Ascending aorta (tissue), 2 donors: ENCODE data around the gene MRAP. TPM values are rescaled to one million over a fixed set of nuclear protein-coding genes. Genes with fewer than 3 reads are reported as not detected.

Experiments used
- DNase-seq, 2 donors: peaks; one replicate each; pipeline ENCODE4 v3.0.0-alpha.2; 2019; ENCODE audit warnings: low spot score in 2 of 2
- H3K27ac ChIP-seq, 2 donors: fragments of 200-600 bp; sonication (generic); one replicate each; pipeline ENCODE4 v1.5.1; 2016 to 2017; ENCODE audit warnings: mild to moderate bottlenecking in 1 of 2
- H3K27me3 ChIP-seq: fragments of 200-600 bp; sonication (generic); one replicate; pipeline ENCODE4 v1.5.1; 2017
- H3K36me3 ChIP-seq, 2 donors: fragments of 200-600 bp; sonication (generic); one replicate each; pipeline ENCODE4 v1.5.1; 2016
- H3K4me1 ChIP-seq, 2 donors: fragments of 200-600 bp; sonication (generic); one replicate each; pipeline ENCODE4 v1.5.1; 2016 to 2017; ENCODE audit warnings: mild to moderate bottlenecking in 1 of 2
- H3K4me3 ChIP-seq, 2 donors: fragments of 200-600 bp; sonication (generic); one replicate each; pipeline ENCODE4 v1.5.1; 2016 to 2017; ENCODE audit warnings: mild to moderate bottlenecking in 1 of 2
- H3K9me3 ChIP-seq, 2 donors: fragments of 200-600 bp; sonication (generic); one replicate each; pipeline ENCODE4 v1.5.1; 2016
- intact Hi-C: fragments of 100-400 bp; cut with DNase I; formaldehyde crosslinking; loops from one replicate; pipeline ENCODE4 v1.15.1; 2023
- total RNA-seq: library from RNA; depleted of rRNA; stranded (reverse); fragments of >200 nt; gene quantifications from one replicate; pipeline ENCODE4 v1.1.0, GENCODE V29; 2016
- TF ChIP-seq, protein P1 (sequence below), 3 experiments: fragments of 200-600 bp in 2 of 3; fragments of 450-650 bp in 1 of 3; sonication (generic) in 2 of 3; IDR thresholded peaks; one replicate each; pipeline ENCODE4 v1.5.1; 2016 to 2019; ENCODE audit warnings: antibody characterized with exemption in 3 of 3, mild to moderate bottlenecking in 1 of 3, moderate library complexity in 1 of 3

Gene MRAP
- total RNA-seq, 1 donor from 2014 or later, result not detected

- Histone ChIP-seq H3K36me3 (peaks cover 0 to 3% of the 10 kb centered on the region in 2 donors), H3K9me3 (no peaks in the 10 kb centered on the region), H3K27ac (no peak overlapping the region), H3K4me3 (no peak overlapping the region), H3K4me1 (no peaks in the 10 kb centered on the region), H3K27me3 (no peaks in the 10 kb centered on the region)
- DNase-seq, result no peak
- intact Hi-C loops, result no loop called here
- TF ChIP-seq, protein P1, sequence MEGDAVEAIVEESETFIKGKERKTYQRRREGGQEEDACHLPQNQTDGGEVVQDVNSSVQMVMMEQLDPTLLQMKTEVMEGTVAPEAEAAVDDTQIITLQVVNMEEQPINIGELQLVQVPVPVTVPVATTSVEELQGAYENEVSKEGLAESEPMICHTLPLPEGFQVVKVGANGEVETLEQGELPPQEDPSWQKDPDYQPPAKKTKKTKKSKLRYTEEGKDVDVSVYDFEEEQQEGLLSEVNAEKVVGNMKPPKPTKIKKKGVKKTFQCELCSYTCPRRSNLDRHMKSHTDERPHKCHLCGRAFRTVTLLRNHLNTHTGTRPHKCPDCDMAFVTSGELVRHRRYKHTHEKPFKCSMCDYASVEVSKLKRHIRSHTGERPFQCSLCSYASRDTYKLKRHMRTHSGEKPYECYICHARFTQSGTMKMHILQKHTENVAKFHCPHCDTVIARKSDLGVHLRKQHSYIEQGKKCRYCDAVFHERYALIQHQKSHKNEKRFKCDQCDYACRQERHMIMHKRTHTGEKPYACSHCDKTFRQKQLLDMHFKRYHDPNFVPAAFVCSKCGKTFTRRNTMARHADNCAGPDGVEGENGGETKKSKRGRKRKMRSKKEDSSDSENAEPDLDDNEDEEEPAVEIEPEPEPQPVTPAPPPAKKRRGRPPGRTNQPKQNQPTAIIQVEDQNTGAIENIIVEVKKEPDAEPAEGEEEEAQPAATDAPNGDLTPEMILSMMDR (IDR thresholded peaks at IDR 0.05), result no peak
Measured at GRCh38 chr21:32300117-32300681, 1.5 kb downstream of the MRAP start.

DNA sequence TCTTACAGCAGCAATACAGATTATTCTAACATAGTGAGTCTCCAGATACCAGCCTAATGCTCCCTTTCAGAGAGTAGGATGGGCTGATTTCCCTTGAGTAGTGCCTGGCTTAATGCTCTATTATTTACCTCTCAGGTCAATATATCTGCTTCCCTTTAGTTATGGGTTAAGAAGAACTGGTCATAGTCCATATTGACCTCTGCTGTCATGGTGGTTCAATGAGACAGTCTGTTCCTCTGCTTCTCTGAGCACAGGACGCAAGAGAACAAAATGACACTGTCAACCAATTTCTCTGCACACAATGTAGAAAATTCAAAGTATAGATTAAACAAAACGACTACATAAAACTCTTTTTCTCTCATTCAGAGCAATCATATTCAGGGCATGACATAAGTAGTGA, 2.9 kb downstream of the MRAP start:
- H3K27me3 ChIP-seq, result no peaks in the 10 kb centered on the region
- no peak for DNase-seq
- H3K9me3 ChIP-seq, result no peaks in the 10 kb centered on the region
- H3K4me3 ChIP-seq, result no peak overlapping the region
- intact Hi-C loops, result no loop called here
- no peaks in the 10 kb centered on the region for H3K4me1 ChIP-seq
- no peak overlapping the region for H3K27ac ChIP-seq
- H3K36me3 ChIP-seq, result peaks cover 0 to 10% of the 10 kb centered on the region in 2 donors
- TF ChIP-seq, protein P1 (IDR thresholded peaks at IDR 0.05), result no peak

DNA sequence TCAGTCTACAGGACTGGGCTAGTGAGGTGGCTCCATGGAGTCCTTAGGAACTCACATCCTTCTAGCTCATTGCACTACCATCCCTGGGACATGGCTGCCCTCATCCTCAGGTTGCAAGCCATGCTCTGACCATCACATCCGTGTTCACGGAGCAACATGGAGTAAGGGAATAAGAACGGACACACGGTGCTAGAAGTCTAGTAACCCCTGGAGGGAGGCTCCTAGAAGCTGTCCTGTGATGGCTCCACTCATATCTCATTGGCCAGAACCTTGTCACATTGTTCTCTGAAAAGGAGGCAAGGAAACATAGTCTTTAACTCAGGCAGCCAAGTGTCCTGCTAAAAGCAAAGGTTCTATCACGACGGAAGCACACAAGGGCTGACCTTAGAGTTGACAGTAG, 3.9 kb downstream of the MRAP start:
- Histone ChIP-seq H3K27ac (no peak overlapping the region), H3K9me3 (no peaks in the 10 kb centered on the region), H3K4me3 (no peak overlapping the region), H3K36me3 (peaks cover 0 to 19% of the 10 kb centered on the region in 2 donors), H3K4me1 (no peaks in the 10 kb centered on the region), H3K27me3 (no peaks in the 10 kb centered on the region)
- TF ChIP-seq, protein P1 (IDR thresholded peaks at IDR 0.05), result no peak
- intact Hi-C loops, result no loop called here
- no peak for DNase-seq

- TF ChIP-seq, protein P1 (IDR thresholded peaks at IDR 0.05), result no peak
- Histone ChIP-seq H3K27ac (no peak overlapping the region), H3K36me3 (peaks cover 3 to 26% of the 10 kb centered on the region in 2 donors), H3K4me3 (no peak overlapping the region), H3K27me3 (no peaks in the 10 kb centered on the region), H3K4me1 (no peaks in the 10 kb centered on the region), H3K9me3 (no peaks in the 10 kb centered on the region)
- intact Hi-C loops, result no loop called here
- DNase-seq, result no peak
Measured at GRCh38 chr21:32303385-32303784, 4.7 kb downstream of the MRAP start.

DNA sequence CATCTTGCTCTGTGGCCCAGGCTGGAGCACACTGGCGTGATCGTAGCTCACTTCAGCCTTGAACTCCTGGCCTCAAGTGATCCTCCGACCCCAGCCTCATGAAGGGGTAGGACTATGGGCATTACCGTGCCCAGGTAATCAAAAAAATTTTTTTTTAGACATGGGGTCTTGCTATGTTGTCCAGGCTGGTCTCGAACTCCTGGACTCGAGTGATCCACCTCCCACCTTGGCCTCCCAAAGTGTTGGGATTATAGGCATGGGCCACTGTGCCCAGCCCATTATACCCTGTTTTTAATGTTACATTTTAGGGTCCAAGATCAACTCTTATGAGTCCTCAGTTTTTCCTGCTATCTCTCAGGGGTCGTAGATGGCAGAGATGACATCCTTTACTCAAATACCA, 6.3 kb downstream of the MRAP start:
- no peaks in the 10 kb centered on the region for H3K9me3 ChIP-seq
- TF ChIP-seq, protein P1 (IDR thresholded peaks at IDR 0.05), result no peak

More for the DNA sequence above, 6.3 kb downstream of the MRAP start:
- Histone ChIP-seq H3K27ac (no peak overlapping the region), H3K4me3 (no peak overlapping the region), H3K36me3 (peaks cover 9 to 34% of the 10 kb centered on the region in 2 donors), H3K27me3 (no peaks in the 10 kb centered on the region), H3K4me1 (no peaks in the 10 kb centered on the region)
- DNase-seq, result no peak
- intact Hi-C loops, result no loop called here
